OCI-M2 (cell line): ENCODE data around the gene EHBP1L1.

ENCODE experiments used
- DNase-seq: peaks from one replicate; lab custom pipeline; 2025; ENCODE audit not compliant: unreplicated experiment; lab: John Stamatoyannopoulos, UW

EHBP1L1 gene

GRCh38 chr11:65576867-65577755, 1.3 kb downstream of the EHBP1L1 start:
- no peak for DNase-seq

- no peak for DNase-seq
Measured at GRCh38 chr11:65577756-65578109, 1.9 kb downstream of the EHBP1L1 start.

- no peak for DNase-seq
Measured at GRCh38 chr11:65578134-65578533, 2.3 kb downstream of the EHBP1L1 start.

GRCh38 chr11:65578667-65579066, 2.8 kb downstream of the EHBP1L1 start:
- no peak for DNase-seq

GRCh38 chr11:65579291-65579690, 3.4 kb downstream of the EHBP1L1 start:
- no peak for DNase-seq

GRCh38 chr11:65580031-65580692, 4.3 kb downstream of the EHBP1L1 start:
- DNase-seq, result no peak

GRCh38 chr11:65580756-65581155, 4.9 kb downstream of the EHBP1L1 start:
- DNase-seq, result no peak

- DNase-seq, result no peak
Measured at GRCh38 chr11:65581928-65582327, 6.1 kb downstream of the EHBP1L1 start.

GRCh38 chr11:65583589-65583988, 7.7 kb downstream of the EHBP1L1 start:
- no peak for DNase-seq

- DNase-seq, result no peak
Measured at GRCh38 chr11:65584106-65584505, 8.3 kb downstream of the EHBP1L1 start.

- no peak for DNase-seq
Measured at GRCh38 chr11:65584723-65585171, 8.9 kb downstream of the EHBP1L1 start.

GRCh38 chr11:65585396-65586246, 9.8 kb downstream of the EHBP1L1 start:
- no peak for DNase-seq

GRCh38 chr11:65586247-65586630, 10.4 kb downstream of the EHBP1L1 start:
- no peak for DNase-seq

- DNase-seq, result no peak
Measured at GRCh38 chr11:65586676-65587075, 10.8 kb downstream of the EHBP1L1 start.

- no peak for DNase-seq
Measured at GRCh38 chr11:65588199-65589054, 12.6 kb downstream of the EHBP1L1 start.

- no peak for DNase-seq
Measured at GRCh38 chr11:65589444-65590239, 13.8 kb downstream of the EHBP1L1 start.

GRCh38 chr11:65590240-65590738, 14.4 kb downstream of the EHBP1L1 start:
- DNase-seq, result no peak

- no peak for DNase-seq
Measured at GRCh38 chr11:65591939-65592857, 16.3 kb downstream of the EHBP1L1 start.
